Gastrocnemius medialis (tissue), 4 donors: ENCODE data around the gene CDH1. TPM values are rescaled to one million over a fixed set of nuclear protein-coding genes. Genes with fewer than 3 reads are reported as not detected.

Experiments used
- ATAC-seq, 2 donors: fragments of 150-250 bp; one replicate each; pipeline ENCODE4 v1.9.1; 2016
- DNase-seq, 2 donors: peaks; one replicate each; pipeline ENCODE4 v3.0.0-alpha.2; 2019
- H3K27ac ChIP-seq, 4 donors: fragments of 200-600 bp; sonication (generic); 1 replicate in 1 of 4; 2 replicates in 3 of 4; pipeline ENCODE4 v1.5.1; 2016 to 2018; ENCODE audit warnings: mild to moderate bottlenecking in 2 of 4, moderate library complexity in 1 of 4
- H3K27me3 ChIP-seq, 3 donors: fragments of 200-600 bp; sonication (generic) in 2 of 3; 1 replicate in 1 of 3; 2 replicates in 2 of 3; pipeline versions ENCODE4 v1.5.1 to v1.6.0; 2016 to 2019; ENCODE audit warnings: mild to moderate bottlenecking in 1 of 3, moderate library complexity in 1 of 3
- H3K36me3 ChIP-seq, 2 donors: fragments of 200-600 bp; sonication (generic) in 1 of 2; one replicate each; pipeline ENCODE4 v1.5.1; 2017 to 2018
- H3K4me1 ChIP-seq, 2 donors: fragments of 200-600 bp; sonication (generic) in 1 of 2; one replicate each; pipeline ENCODE4 v1.5.1; 2016 to 2017; ENCODE audit warnings: mild to moderate bottlenecking in 2 of 2
- H3K4me3 ChIP-seq, 4 donors: fragments of 200-600 bp; sonication (generic) in 3 of 4; 1 replicate in 1 of 4; 2 replicates in 3 of 4; pipeline ENCODE4 v1.5.1; 2016 to 2019; ENCODE audit warnings: mild to moderate bottlenecking in 2 of 4
- H3K9me3 ChIP-seq, 3 donors: fragments of 200-600 bp; sonication (generic) in 2 of 3; 1 replicate in 1 of 3; 2 replicates in 2 of 3; pipeline ENCODE4 v1.5.1; 2016 to 2019
- POLR2A ChIP-seq, 2 donors: fragments of 450-650 bp; IDR thresholded peaks; one replicate each; pipeline ENCODE4 v1.6.1; 2017; ENCODE audit warnings: antibody characterized with exemption in 2 of 2, mild to moderate bottlenecking in 2 of 2, moderate library complexity in 2 of 2
- in situ Hi-C, 4 donors: fragments of 200-750 bp; cut with MboI; loops; one replicate each; pipeline versions ENCODE4 v1.15.0 to v1.8.0; 2017; ENCODE audit warnings: low sequenced_read_pairs in 4 of 4
- intact Hi-C: fragments of 100-400 bp; cut with DNase I; formaldehyde crosslinking; loops from one replicate; pipeline ENCODE4 v1.15.1; 2023; ENCODE audit warnings: low total_unique reads
- total RNA-seq, 4 donors: library from RNA; depleted of rRNA; stranded (reverse); fragments of >200 nt; gene quantifications; one replicate each; pipeline versions ENCODE4 v1.1.0 to v1.2.3, GENCODE V29; 2016
- TF ChIP-seq, protein P1 (sequence below), 5 experiments: fragments of 450-650 bp in 3 of 5; fragments of 200-600 bp in 2 of 5; sonication (generic) in 2 of 5; IDR thresholded peaks in 4 of 5; conservative IDR thresholded peaks in 1 of 5; 1 replicate in 4 of 5; 2 replicates in 1 of 5; pipeline ENCODE4 v1.5.1; 2016 to 2019; ENCODE audit warnings: antibody characterized with exemption in 5 of 5, mild to moderate bottlenecking in 3 of 5, moderate library complexity in 3 of 5

Gene CDH1
- total RNA-seq, 4 donors from 2014 or later, result 0.20 to 1.3 (median 0.20) TPM; not detected in 1

DNA sequence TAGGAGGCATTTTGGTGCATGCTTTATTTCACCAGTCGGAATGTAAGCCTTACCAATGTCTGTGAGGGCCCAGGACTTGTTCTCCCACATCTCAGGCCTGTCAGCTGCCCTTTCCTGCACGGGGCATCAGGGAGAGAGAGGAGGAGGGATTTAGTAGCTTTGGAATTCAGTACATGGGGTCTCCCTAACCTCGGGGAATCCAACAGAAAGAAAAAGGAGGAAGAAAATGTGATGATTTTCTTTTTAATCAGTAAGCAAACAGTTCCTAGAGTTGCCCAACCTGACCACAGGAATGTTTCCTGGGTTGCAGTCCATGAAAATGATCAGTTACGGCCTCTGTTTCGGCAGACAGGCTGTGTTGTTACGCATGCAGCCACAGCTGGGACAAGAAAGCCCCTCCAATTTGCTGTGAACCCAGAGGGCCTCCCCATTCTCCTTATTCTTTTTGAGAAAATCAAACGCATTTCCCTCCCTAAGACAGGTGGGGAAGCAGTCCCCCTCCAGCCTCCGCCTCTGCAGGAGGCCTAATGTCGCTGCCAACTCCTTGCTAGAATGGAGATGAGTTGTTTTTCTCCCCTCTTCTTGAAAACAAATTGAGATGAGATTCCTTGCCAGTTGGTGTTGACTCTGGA, 53.2 kb downstream of the CDH1 start:
- intact Hi-C loops, result no loop called here
- DNase-seq (no peak), ATAC-seq (no peak)
- no peaks in the 10 kb centered on the region for H3K36me3 ChIP-seq
- H3K4me3 ChIP-seq, result no peak overlapping the region
- no peaks in the 10 kb centered on the region for H3K4me1 ChIP-seq
- H3K27ac ChIP-seq, result no peak overlapping the region
- no peaks in the 10 kb centered on the region for H3K9me3 ChIP-seq
- H3K27me3 ChIP-seq, result no peaks in the 10 kb centered on the region
- in situ Hi-C loops, result no loop called here
- TF ChIP-seq POLR2A (IDR thresholded peaks at IDR 0.05), result no peak
- TF ChIP-seq, protein P1, sequence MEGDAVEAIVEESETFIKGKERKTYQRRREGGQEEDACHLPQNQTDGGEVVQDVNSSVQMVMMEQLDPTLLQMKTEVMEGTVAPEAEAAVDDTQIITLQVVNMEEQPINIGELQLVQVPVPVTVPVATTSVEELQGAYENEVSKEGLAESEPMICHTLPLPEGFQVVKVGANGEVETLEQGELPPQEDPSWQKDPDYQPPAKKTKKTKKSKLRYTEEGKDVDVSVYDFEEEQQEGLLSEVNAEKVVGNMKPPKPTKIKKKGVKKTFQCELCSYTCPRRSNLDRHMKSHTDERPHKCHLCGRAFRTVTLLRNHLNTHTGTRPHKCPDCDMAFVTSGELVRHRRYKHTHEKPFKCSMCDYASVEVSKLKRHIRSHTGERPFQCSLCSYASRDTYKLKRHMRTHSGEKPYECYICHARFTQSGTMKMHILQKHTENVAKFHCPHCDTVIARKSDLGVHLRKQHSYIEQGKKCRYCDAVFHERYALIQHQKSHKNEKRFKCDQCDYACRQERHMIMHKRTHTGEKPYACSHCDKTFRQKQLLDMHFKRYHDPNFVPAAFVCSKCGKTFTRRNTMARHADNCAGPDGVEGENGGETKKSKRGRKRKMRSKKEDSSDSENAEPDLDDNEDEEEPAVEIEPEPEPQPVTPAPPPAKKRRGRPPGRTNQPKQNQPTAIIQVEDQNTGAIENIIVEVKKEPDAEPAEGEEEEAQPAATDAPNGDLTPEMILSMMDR (IDR thresholded peaks at IDR 0.05 in 4 of 5, conservative IDR thresholded peaks at IDR 0.05 in 1 of 5), result no peak

DNA sequence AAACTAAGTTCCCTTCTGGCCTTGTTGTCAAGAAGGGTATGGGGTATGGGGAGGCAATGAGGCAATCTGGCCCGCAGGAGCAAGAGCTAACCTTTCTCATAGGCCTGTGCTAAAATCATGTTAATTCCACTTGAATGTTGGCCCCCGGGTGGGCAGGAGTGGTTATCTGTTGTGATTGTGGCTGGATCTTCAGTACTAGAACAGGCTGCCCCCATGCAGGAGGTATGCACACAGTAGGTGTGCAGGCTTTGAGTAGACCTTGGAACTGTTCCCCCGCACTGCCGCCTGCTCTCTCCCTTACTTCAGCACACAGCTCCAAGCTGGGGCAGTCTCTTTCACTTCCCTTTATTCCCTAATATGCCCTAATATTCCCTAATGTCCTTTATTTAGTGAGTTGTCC, 53.9 kb downstream of the CDH1 start:
- Histone ChIP-seq H3K9me3 (no peaks in the 10 kb centered on the region), H3K4me3 (no peak overlapping the region), H3K27ac (no peak overlapping the region), H3K4me1 (no peaks in the 10 kb centered on the region), H3K27me3 (no peaks in the 10 kb centered on the region), H3K36me3 (no peaks in the 10 kb centered on the region)
- ATAC-seq (no peak), DNase-seq (no peak)
- intact Hi-C loops (no loop called here), in situ Hi-C loops (no loop called here)
- no peak for TF ChIP-seq POLR2A (IDR thresholded peaks at IDR 0.05)
- TF ChIP-seq, protein P1 (IDR thresholded peaks at IDR 0.05 in 4 of 5, conservative IDR thresholded peaks at IDR 0.05 in 1 of 5), result no peak

DNA sequence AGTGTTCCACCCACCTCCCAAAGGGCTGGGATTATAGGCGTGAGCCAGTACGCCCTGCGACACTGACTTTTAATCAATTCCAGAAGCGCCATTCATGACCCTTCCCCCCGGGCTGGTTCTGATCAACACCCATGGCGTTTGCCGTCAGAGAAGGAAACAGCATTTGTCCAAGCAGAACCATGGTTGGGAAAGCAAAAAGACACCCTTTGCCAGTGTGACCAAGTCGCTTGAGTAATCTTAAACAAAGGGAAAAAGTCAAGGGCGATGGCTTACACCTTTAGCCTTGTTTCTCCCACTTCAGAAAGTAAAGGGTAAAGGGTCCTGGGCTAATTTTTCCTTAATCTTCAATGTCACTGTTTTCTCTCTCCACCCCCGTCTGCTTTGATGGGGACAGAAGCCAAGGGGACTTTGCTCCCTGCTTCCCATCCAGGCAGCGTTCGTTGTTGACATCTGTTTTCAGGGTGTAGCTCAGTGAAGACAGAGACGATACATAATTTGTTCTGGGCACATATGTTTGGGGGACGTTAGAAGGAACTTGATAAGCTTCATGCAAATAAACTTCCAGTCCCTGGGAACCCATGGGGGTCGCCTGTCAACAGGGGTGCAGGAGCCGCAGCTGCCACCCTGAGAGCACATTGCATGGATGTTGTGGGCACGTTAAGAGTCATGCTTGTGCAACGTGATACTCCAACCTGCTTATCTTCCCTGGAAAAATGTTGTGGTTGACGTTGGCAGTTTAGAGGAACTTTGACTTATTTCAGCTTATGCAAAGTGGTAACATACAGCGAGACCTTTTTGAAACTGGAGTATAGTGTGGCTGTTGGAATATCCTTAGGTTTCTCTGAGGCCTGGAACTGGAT, 55.6 kb downstream of the CDH1 start:
- H3K9me3 ChIP-seq, result no peaks in the 10 kb centered on the region
- TF ChIP-seq, protein P1 (IDR thresholded peaks at IDR 0.05 in 4 of 5, conservative IDR thresholded peaks at IDR 0.05 in 1 of 5), result no peak
- TF ChIP-seq POLR2A (IDR thresholded peaks at IDR 0.05), result no peak
- intact Hi-C loops, result no loop called here
- in situ Hi-C loops, result no loop called here
- no peaks in the 10 kb centered on the region for H3K4me1 ChIP-seq
- no peak overlapping the region for H3K4me3 ChIP-seq
- DNase-seq (no peak), ATAC-seq (no peak)
- H3K27me3 ChIP-seq, result no peaks in the 10 kb centered on the region
- no peak overlapping the region for H3K27ac ChIP-seq
- no peaks in the 10 kb centered on the region for H3K36me3 ChIP-seq

DNA sequence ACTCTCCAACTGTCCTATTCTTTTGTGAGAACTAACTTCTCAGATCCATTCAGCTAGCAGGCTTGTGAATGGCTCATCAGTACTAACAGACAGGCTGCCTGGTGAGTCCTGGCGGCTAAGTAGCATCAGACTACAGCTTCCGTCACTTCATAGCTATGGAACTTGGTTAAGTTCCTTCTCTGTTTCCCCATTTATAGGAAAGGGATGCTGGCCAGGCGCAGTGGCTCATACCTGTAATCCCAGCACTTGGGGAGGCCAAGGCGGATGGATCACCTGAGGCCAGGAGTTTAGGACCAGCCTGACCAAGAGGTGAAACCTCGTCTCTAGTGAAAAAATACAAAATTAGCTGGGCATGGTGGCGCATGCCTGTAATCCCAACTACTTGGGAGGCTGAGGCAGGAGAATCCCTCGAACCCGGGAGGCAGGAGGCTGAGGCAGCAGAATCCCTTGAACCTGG, 56.3 kb downstream of the CDH1 start:
- ATAC-seq (no peak), DNase-seq (no peak)
- Histone ChIP-seq H3K36me3 (no peaks in the 10 kb centered on the region), H3K27me3 (no peaks in the 10 kb centered on the region), H3K4me3 (no peak overlapping the region), H3K27ac (no peak overlapping the region), H3K4me1 (no peaks in the 10 kb centered on the region), H3K9me3 (no peaks in the 10 kb centered on the region)
- intact Hi-C loops, result no loop called here
- no peak for TF ChIP-seq POLR2A (IDR thresholded peaks at IDR 0.05)
- TF ChIP-seq, protein P1 (IDR thresholded peaks at IDR 0.05 in 4 of 5, conservative IDR thresholded peaks at IDR 0.05 in 1 of 5), result no peak
- in situ Hi-C loops, result no loop called here
